H9 (cell line): ENCODE results near the gene TECPR2. TPM values are rescaled to one million over a fixed set of nuclear protein-coding genes. Genes with fewer than 3 reads are reported as not detected.
A peak's percentile ranks its signal among the peaks of the same experiment; 100 is the strongest.

ENCODE experiments used
- DNase-seq: peaks from one replicate; pipeline ENCODE4 v3.0.0-alpha.2; 2017
- H2AFZ ChIP-seq: one replicate; pipeline ENCODE4 v1.6.1; 2013; ENCODE audit warnings: mild to moderate bottlenecking, low read length, control low read depth, moderate library complexity
- H2AK5ac ChIP-seq: 2 replicates; pipeline ENCODE4 v1.6.1; 2013; ENCODE audit warnings: low read length, control low read depth, mixed read lengths; ENCODE audit not compliant: insufficient read length
- H2BK120ac ChIP-seq: one replicate; pipeline ENCODE4 v1.6.1; 2013; ENCODE audit warnings: low read depth, mild to moderate bottlenecking, low read length, control low read depth, inconsistent platforms; ENCODE audit not compliant: poor library complexity, severe bottlenecking
- H2BK12ac ChIP-seq: 2 replicates; pipeline ENCODE4 v1.6.1; 2013; ENCODE audit warnings: low read length, control low read depth, mixed read lengths, low read depth; ENCODE audit not compliant: insufficient read length
- H2BK15ac ChIP-seq: 2 replicates; pipeline ENCODE4 v1.6.1; 2013; ENCODE audit warnings: low read depth, low read length, control low read depth
- H2BK20ac ChIP-seq: one replicate; pipeline ENCODE4 v1.6.1; 2013; ENCODE audit warnings: low read depth, mild to moderate bottlenecking, low read length, control low read depth, inconsistent platforms; ENCODE audit not compliant: poor library complexity, severe bottlenecking
- H2BK5ac ChIP-seq: 2 replicates; pipeline ENCODE4 v1.6.1; 2013; ENCODE audit warnings: low read length, control low read depth, mixed read lengths; ENCODE audit not compliant: insufficient read length
- H3K14ac ChIP-seq: 2 replicates; pipeline ENCODE4 v1.6.1; 2013; ENCODE audit warnings: low read length, control low read depth; ENCODE audit not compliant: insufficient read depth
- H3K18ac ChIP-seq: 2 replicates; pipeline ENCODE4 v1.6.1; 2013; ENCODE audit warnings: low read depth, mild to moderate bottlenecking, mixed read lengths, low read length, control low read depth; ENCODE audit not compliant: insufficient read length
- H3K23ac ChIP-seq: 2 replicates; pipeline ENCODE4 v1.6.1; 2013; ENCODE audit warnings: low read length, control low read depth, mixed read lengths, low read depth; ENCODE audit not compliant: insufficient read length
- H3K23me2 ChIP-seq: 2 replicates; pipeline ENCODE4 v1.6.1; 2013; ENCODE audit warnings: low read depth, mild to moderate bottlenecking, mixed read lengths, low read length, control low read depth; ENCODE audit not compliant: insufficient read length, poor library complexity, severe bottlenecking
- H3K27ac ChIP-seq: 2 replicates; pipeline ENCODE4 v1.5.1; 2013; ENCODE audit warnings: low read length, control low read depth, mixed read lengths, low read depth; ENCODE audit not compliant: insufficient read length
- H3K27me3 ChIP-seq: 2 replicates; pipeline ENCODE4 v1.6.1; 2013; ENCODE audit warnings: low read length, control low read depth, inconsistent platforms; ENCODE audit not compliant: insufficient read depth
- H3K4ac ChIP-seq: 2 replicates; pipeline ENCODE4 v1.6.1; 2013; ENCODE audit warnings: low read depth, mild to moderate bottlenecking, control low read depth, inconsistent platforms, low read length, moderate library complexity
- H3K4me1 ChIP-seq: 2 replicates; pipeline ENCODE4 v1.6.1; 2013; ENCODE audit warnings: low read length, control low read depth, inconsistent platforms; ENCODE audit not compliant: insufficient read depth
- H3K4me2 ChIP-seq: 2 replicates; pipeline ENCODE4 v1.6.1; 2013; ENCODE audit warnings: low read length, control low read depth, mixed read lengths; ENCODE audit not compliant: insufficient read length, insufficient read depth
- H3K56ac ChIP-seq: 2 replicates; pipeline ENCODE4 v1.6.1; 2013; ENCODE audit warnings: low read depth, mild to moderate bottlenecking, mixed read lengths, low read length, control low read depth; ENCODE audit not compliant: insufficient read length
- H3K79me1 ChIP-seq: 2 replicates; pipeline ENCODE4 v1.6.1; 2013; ENCODE audit warnings: low read depth, mild to moderate bottlenecking, moderate library complexity, low read length, control low read depth, inconsistent platforms; ENCODE audit not compliant: insufficient read depth, poor library complexity, severe bottlenecking
- H3K79me2 ChIP-seq: 2 replicates; pipeline ENCODE4 v1.6.1; 2013; ENCODE audit warnings: low read length, control low read depth, inconsistent platforms; ENCODE audit not compliant: insufficient read depth
- H3K9ac ChIP-seq: 2 replicates; pipeline ENCODE4 v1.6.1; 2013; ENCODE audit warnings: low read length, control low read depth, mixed read lengths; ENCODE audit not compliant: insufficient read length; ENCODE audit errors: extremely low read depth
- H3K9me3 ChIP-seq: one replicate; pipeline ENCODE4 v1.6.1; 2013; ENCODE audit warnings: low read depth, low read length, inconsistent platforms; ENCODE audit not compliant: control insufficient read depth
- H3T11ph ChIP-seq: one replicate; pipeline ENCODE4 v1.6.1; 2013; ENCODE audit warnings: mild to moderate bottlenecking, low read length, control low read depth, inconsistent platforms
- H4K20me1 ChIP-seq: one replicate; pipeline ENCODE4 v1.6.1; 2013; ENCODE audit not compliant: control insufficient read depth, insufficient read length, insufficient read depth
- H4K5ac ChIP-seq: 2 replicates; pipeline ENCODE4 v1.6.1; 2013; ENCODE audit warnings: low read depth, mild to moderate bottlenecking, mixed read lengths, low read length, control low read depth; ENCODE audit not compliant: insufficient read length
- H4K8ac ChIP-seq: replicated peaks from 2 replicates; pipeline ENCODE4 v1.6.1; 2013; ENCODE audit warnings: low read length, control low read depth, mixed read lengths, low read depth; ENCODE audit not compliant: insufficient read length
- H4K91ac ChIP-seq: 2 replicates; pipeline ENCODE4 v1.6.1; 2013; ENCODE audit warnings: low read depth, mild to moderate bottlenecking, moderate library complexity, mixed read lengths, low read length, control low read depth; ENCODE audit not compliant: insufficient read length
- H3K27ac Mint-ChIP-seq, 3 experiments: 2 replicates in 2 of 3; 3 replicates in 1 of 3; pipeline ENCODE4 v1.8.0; 2020 to 2021; ENCODE audit warnings: mixed read lengths in 3 of 3, mild to moderate bottlenecking in 1 of 3, moderate library complexity in 1 of 3
- H3K27me3 Mint-ChIP-seq: 2 replicates; pipeline ENCODE4 v1.8.0; 2021; ENCODE audit warnings: low read depth, mild to moderate bottlenecking, moderate library complexity, mixed read lengths
- H3K36me3 Mint-ChIP-seq, 3 experiments: 2 replicates in 2 of 3; 3 replicates in 1 of 3; pipeline ENCODE4 v1.8.0; 2020 to 2021; ENCODE audit warnings: low read depth in 3 of 3, mixed read lengths in 3 of 3; ENCODE audit not compliant: insufficient read depth in 1 of 3
- H3K4me1 Mint-ChIP-seq, 2 experiments: 2 replicates each; pipeline ENCODE4 v1.8.0; 2020; ENCODE audit warnings: mixed read lengths in 2 of 2
- H3K4me3 Mint-ChIP-seq, 2 experiments: 2 replicates in 1 of 2; 3 replicates in 1 of 2; pipeline ENCODE4 v1.8.0; 2020 to 2021; ENCODE audit warnings: mild to moderate bottlenecking in 2 of 2, mixed read lengths in 2 of 2, moderate library complexity in 1 of 2
- H3K9me3 Mint-ChIP-seq, 2 experiments: 2 replicates in 1 of 2; 3 replicates in 1 of 2; pipeline ENCODE4 v1.8.0; 2020; ENCODE audit warnings: mild to moderate bottlenecking in 2 of 2, mixed read lengths in 2 of 2, moderate library complexity in 1 of 2
- WGBS: extraction: QIAGEN DNeasy Blood & Tissue Kit; methylation state at CpG from one replicate; pipeline ENCODE4 v1.1.7; 2013; ENCODE audit warnings: missing lambda C conversion rate, low lambda C conversion rate, mixed read lengths; ENCODE audit not compliant: insufficient read length; ENCODE audit errors: extremely low coverage; 5-methylcytosine and 5-hydroxymethylcytosine counted together
- total RNA-seq: library from RNA; stranded (reverse); gene quantifications from 2 replicates; pipeline ENCODE4 v1.2.1, GENCODE V29; 2021
- TF ChIP-seq, protein P1 (sequence below): fragments of 200-600 bp; sonication (generic); conservative IDR thresholded peaks from 3 replicates; pipeline ENCODE4 v1.8.0; 2021; ENCODE audit warnings: antibody characterized with exemption, mild to moderate bottlenecking

The TECPR2 gene
- total RNA-seq, 1 experiment from 2014 or later: 15.4 TPM

DNA sequence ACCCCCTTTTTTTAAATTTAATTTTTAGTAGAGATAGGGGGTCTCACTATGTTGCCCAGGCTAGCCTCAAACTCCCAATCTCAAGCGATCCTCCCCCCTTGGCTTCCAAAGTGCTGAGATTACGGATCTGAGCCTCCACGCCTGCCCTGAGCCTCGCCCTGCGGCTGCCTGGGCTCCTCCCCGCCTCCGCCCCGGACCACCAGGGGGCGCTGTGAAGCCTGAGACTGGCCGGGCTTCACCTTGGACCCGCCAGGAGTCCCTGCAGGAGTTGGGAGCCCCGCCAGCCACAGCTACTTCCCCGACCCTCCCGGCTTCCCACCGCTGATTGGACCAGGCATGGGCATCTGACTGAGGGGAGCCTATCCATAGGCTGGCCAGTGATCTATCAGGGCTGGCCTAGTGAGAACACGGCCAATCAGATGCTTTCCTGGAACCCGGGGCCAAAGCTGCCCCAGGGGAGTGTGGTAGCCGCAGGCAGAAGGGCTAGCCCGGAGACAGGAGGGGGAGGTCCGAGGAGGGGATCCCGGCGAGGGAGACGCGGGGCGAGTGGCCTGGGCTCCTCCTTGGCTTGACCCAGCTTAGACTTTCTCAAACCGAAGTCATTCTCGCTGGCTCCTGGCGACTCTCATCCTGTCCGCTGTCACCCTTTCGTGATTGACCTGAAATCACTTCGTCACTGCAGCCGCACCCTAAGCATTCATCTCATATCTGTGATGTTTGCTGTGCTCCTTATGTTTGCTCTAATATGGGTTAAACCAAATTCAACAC lies 161.9 kb downstream of the TECPR2 start:
- Histone ChIP-seq H3K4me1 (no peaks in the 10 kb centered on the region; the same call in 1 of the 2 replicates), H2AK5ac (no peak overlapping the region), H3K79me1 (no peaks in the 10 kb centered on the region), H3K27me3 (no peaks in the 10 kb centered on the region), H2BK12ac (no peak overlapping the region), H2BK120ac (no peak overlapping the region), H3K4me2 (peak overlapping the region; percentile 93), H3K4ac (no peak overlapping the region), H3K23ac (no peak overlapping the region), H3K9ac (peak overlapping the region; percentile 24), H4K20me1 (no peaks in the 10 kb centered on the region), H2BK20ac (no peak overlapping the region), H2BK5ac (no peak overlapping the region), H3K27ac (no peak overlapping the region), H4K8ac (no peak overlapping the region), H3K18ac (no peak overlapping the region), H2BK15ac (no peak overlapping the region), H3K56ac (no peak overlapping the region), H3K9me3 (no peaks in the 10 kb centered on the region), H2AFZ (no peak overlapping the region), H4K91ac (no peak overlapping the region), H3T11ph (no peak overlapping the region), H3K14ac (no peak overlapping the region), H4K5ac (no peak overlapping the region), H3K23me2 (peaks cover 6% of the 10 kb centered on the region), H3K79me2 (no peaks in the 10 kb centered on the region)
- peak overlapping the region; percentile 78 to 79 for H3K4me3 Mint-ChIP-seq
- WGBS: no CpG with 5 or more reads among the region's 32 CpGs
- H3K4me1 Mint-ChIP-seq: peaks cover 15 to 21% of the 10 kb centered on the region in 2 experiments
- TF ChIP-seq, protein P1, sequence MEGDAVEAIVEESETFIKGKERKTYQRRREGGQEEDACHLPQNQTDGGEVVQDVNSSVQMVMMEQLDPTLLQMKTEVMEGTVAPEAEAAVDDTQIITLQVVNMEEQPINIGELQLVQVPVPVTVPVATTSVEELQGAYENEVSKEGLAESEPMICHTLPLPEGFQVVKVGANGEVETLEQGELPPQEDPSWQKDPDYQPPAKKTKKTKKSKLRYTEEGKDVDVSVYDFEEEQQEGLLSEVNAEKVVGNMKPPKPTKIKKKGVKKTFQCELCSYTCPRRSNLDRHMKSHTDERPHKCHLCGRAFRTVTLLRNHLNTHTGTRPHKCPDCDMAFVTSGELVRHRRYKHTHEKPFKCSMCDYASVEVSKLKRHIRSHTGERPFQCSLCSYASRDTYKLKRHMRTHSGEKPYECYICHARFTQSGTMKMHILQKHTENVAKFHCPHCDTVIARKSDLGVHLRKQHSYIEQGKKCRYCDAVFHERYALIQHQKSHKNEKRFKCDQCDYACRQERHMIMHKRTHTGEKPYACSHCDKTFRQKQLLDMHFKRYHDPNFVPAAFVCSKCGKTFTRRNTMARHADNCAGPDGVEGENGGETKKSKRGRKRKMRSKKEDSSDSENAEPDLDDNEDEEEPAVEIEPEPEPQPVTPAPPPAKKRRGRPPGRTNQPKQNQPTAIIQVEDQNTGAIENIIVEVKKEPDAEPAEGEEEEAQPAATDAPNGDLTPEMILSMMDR: peak; percentile 100
- peak overlapping the region in 2 of 3 experiments; percentile 5 to 96; a peak in 3 of 7 replicates for H3K27ac Mint-ChIP-seq
- H3K9me3 Mint-ChIP-seq: no peaks in the 10 kb centered on the region; a peak in 1 of 5 replicates
- H3K36me3 Mint-ChIP-seq: no peaks in the 10 kb centered on the region
- H3K27me3 Mint-ChIP-seq: peaks cover 4% of the 10 kb centered on the region; the same call in 1 of the 2 replicates
- DNase-seq: peak; percentile 100
